Measurements from ENCODE around the gene GLCCI1.

DNA sequence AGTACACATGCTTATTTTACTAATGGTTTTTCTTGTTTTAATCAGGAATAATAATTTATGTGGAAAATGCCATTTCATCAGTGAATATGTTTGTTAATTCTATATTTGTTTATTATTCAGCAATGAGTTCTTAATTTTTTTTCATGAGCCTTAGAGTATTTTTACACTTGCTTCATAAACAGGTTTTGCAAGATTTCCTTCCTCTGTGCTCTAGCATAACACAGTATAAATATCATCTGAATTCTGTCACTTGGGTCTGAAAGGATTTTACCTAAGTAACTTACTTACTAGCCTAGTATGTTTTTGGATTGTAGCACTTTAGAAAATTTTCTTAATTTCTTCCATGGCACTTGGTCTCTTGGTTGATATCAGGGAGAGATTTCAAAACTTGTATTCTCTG, 45.8 kb downstream of the GLCCI1 start:
- no peak for TF ChIP-seq POLR2A (IDR thresholded peaks at IDR 0.05)
- TF ChIP-seq, protein P1, sequence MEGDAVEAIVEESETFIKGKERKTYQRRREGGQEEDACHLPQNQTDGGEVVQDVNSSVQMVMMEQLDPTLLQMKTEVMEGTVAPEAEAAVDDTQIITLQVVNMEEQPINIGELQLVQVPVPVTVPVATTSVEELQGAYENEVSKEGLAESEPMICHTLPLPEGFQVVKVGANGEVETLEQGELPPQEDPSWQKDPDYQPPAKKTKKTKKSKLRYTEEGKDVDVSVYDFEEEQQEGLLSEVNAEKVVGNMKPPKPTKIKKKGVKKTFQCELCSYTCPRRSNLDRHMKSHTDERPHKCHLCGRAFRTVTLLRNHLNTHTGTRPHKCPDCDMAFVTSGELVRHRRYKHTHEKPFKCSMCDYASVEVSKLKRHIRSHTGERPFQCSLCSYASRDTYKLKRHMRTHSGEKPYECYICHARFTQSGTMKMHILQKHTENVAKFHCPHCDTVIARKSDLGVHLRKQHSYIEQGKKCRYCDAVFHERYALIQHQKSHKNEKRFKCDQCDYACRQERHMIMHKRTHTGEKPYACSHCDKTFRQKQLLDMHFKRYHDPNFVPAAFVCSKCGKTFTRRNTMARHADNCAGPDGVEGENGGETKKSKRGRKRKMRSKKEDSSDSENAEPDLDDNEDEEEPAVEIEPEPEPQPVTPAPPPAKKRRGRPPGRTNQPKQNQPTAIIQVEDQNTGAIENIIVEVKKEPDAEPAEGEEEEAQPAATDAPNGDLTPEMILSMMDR (IDR thresholded peaks at IDR 0.05): no peak

All from right lobe of liver (tissue), 4 donors.